ENCODE data around the gene HNRNPH3.

HNRNPH3 gene

GRCh38 chr10:68330852-68331454, 911 bp upstream of the HNRNPH3 start:
- no peak for DNase-seq (ENCODE audit: extremely low read depth in 1 of 2, low read depth in 1 of 2)

GRCh38 chr10:68332259-68333057, 594 bp downstream of the HNRNPH3 start, which contains the start of gene PBLD:
TSS of gene PBLD (minus strand) at chr10:68332928. CDS start at chr10:68306844, 26,084 bp downstream.
- DNase-seq (ENCODE audit: extremely low read depth in 1 of 2, low read depth in 1 of 2): peak in 1 of 2 donors; percentile 43

GRCh38 chr10:68333058-68333395, 1.2 kb downstream of the HNRNPH3 start:
- no peak for DNase-seq (ENCODE audit: extremely low read depth in 1 of 2, low read depth in 1 of 2)

- DNase-seq (ENCODE audit: extremely low read depth in 1 of 2, low read depth in 1 of 2): no peak
Observed at GRCh38 chr10:68333440-68334431, 1.9 kb downstream of the HNRNPH3 start.

- DNase-seq (ENCODE audit: extremely low read depth in 1 of 2, low read depth in 1 of 2): no peak
Observed at GRCh38 chr10:68334672-68335467, 3.0 kb downstream of the HNRNPH3 start.

GRCh38 chr10:68336754-68337351, 5.0 kb downstream of the HNRNPH3 start:
- DNase-seq (ENCODE audit: extremely low read depth in 1 of 2, low read depth in 1 of 2): no peak

- no peak for DNase-seq (ENCODE audit: extremely low read depth in 1 of 2, low read depth in 1 of 2)
Observed at GRCh38 chr10:68340358-68341080, 8.7 kb downstream of the HNRNPH3 start.

- DNase-seq (ENCODE audit: extremely low read depth in 1 of 2, low read depth in 1 of 2): no peak
Observed at GRCh38 chr10:68342909-68343516, 11.1 kb downstream of the HNRNPH3 start.

GRCh38 chr10:68345621-68346020, 13.8 kb downstream of the HNRNPH3 start:
- no peak for DNase-seq (ENCODE audit: extremely low read depth in 1 of 2, low read depth in 1 of 2)

- no peak for DNase-seq (ENCODE audit: extremely low read depth in 1 of 2, low read depth in 1 of 2)
Observed at GRCh38 chr10:68346774-68347173, 14.9 kb downstream of the HNRNPH3 start.

GRCh38 chr10:68348265-68348741, 16.4 kb downstream of the HNRNPH3 start:
- peak in 1 of 2 donors; percentile 11 for DNase-seq (ENCODE audit: extremely low read depth in 1 of 2, low read depth in 1 of 2)

- no peak for DNase-seq (ENCODE audit: extremely low read depth in 1 of 2, low read depth in 1 of 2)
Observed at GRCh38 chr10:68353537-68353936, 21.7 kb downstream of the HNRNPH3 start.

- no peak for DNase-seq (ENCODE audit: extremely low read depth in 1 of 2, low read depth in 1 of 2)
Observed at GRCh38 chr10:68359189-68359588, 27.3 kb downstream of the HNRNPH3 start.

GRCh38 chr10:68362590-68362989, 30.7 kb downstream of the HNRNPH3 start:
- DNase-seq (ENCODE audit: extremely low read depth in 1 of 2, low read depth in 1 of 2): no peak

- no peak for DNase-seq (ENCODE audit: extremely low read depth in 1 of 2, low read depth in 1 of 2)
Observed at GRCh38 chr10:68364101-68364886, 32.4 kb downstream of the HNRNPH3 start.

GRCh38 chr10:68365611-68366010, 33.7 kb downstream of the HNRNPH3 start:
- no peak for DNase-seq (ENCODE audit: extremely low read depth in 1 of 2, low read depth in 1 of 2)

GRCh38 chr10:68366600-68366999, 34.7 kb downstream of the HNRNPH3 start:
- no peak for DNase-seq (ENCODE audit: extremely low read depth in 1 of 2, low read depth in 1 of 2)

GRCh38 chr10:68367121-68367520, 35.3 kb downstream of the HNRNPH3 start:
- no peak for DNase-seq (ENCODE audit: extremely low read depth in 1 of 2, low read depth in 1 of 2)
